GM23338 (cell line): ENCODE measurements around the gene ZDHHC1. TPM values are rescaled to one million over a fixed set of nuclear protein-coding genes. Genes with fewer than 3 reads are reported as not detected.

Source experiments
- CREB1 ChIP-seq: fragments of 250-450 bp; sonication (Bioruptor Pico); IDR thresholded peaks from 2 replicates; pipeline ENCODE4 v1.5.0; 2020; ENCODE audit warnings: low read depth, mild to moderate bottlenecking, moderate library complexity
- CTCF ChIP-seq, 2 experiments: fragments of 200-600 bp in 1 of 2; sonication (generic) in 1 of 2; conservative IDR thresholded peaks; 2 replicates each; pipeline versions ENCODE4 v1.5.1 to v1.6.1; 2016 to 2017; ENCODE audit warnings: antibody characterized with exemption in 2 of 2, low read depth in 2 of 2, mild to moderate bottlenecking in 2 of 2, moderate library complexity in 1 of 2
- ETS1 ChIP-seq: IDR thresholded peaks from 2 replicates; pipeline ENCODE4 v1.6.1; 2016; ENCODE audit warnings: antibody characterized with exemption
- EZH2 ChIP-seq: fragments of 200-600 bp; sonication (generic); IDR thresholded peaks from one replicate; pipeline ENCODE4 v1.8.0; 2017; ENCODE audit warnings: antibody characterized with exemption, mild to moderate bottlenecking, low read depth; ENCODE audit not compliant: unreplicated experiment
- JUNB ChIP-seq: IDR thresholded peaks from one replicate; pipeline ENCODE4 v1.6.1; 2016; ENCODE audit warnings: antibody characterized with exemption; ENCODE audit not compliant: unreplicated experiment
- NANOG ChIP-seq: IDR thresholded peaks from 2 replicates; pipeline ENCODE4 v1.6.1; 2016; ENCODE audit warnings: antibody characterized with exemption, borderline replicate concordance
- POLR2AphosphoS5 ChIP-seq: IDR thresholded peaks from 2 replicates; pipeline ENCODE4 v1.6.1; 2016; ENCODE audit warnings: antibody characterized with exemption, low read depth
- REST ChIP-seq: IDR thresholded peaks from one replicate; pipeline ENCODE4 v1.6.1; 2018; ENCODE audit warnings: antibody characterized with exemption; ENCODE audit not compliant: unreplicated experiment
- ZNF114 ChIP-seq: fragments of 250-450 bp; sonication (Bioruptor Pico); IDR thresholded peaks from 2 replicates; pipeline ENCODE4 v1.5.0; 2020; ENCODE audit warnings: mild to moderate bottlenecking, moderate library complexity
- ZNF331 ChIP-seq: fragments of 250-450 bp; sonication (Bioruptor Pico); IDR thresholded peaks from 2 replicates; pipeline ENCODE4 v1.5.0; 2020; ENCODE audit warnings: low read depth, mild to moderate bottlenecking, moderate library complexity
- ZNF462 ChIP-seq: fragments of 250-450 bp; sonication (Bioruptor Pico); IDR thresholded peaks from 2 replicates; pipeline ENCODE4 v1.5.0; 2020; ENCODE audit warnings: mild to moderate bottlenecking, moderate library complexity
- polyA plus RNA-seq: library from polyadenylated mRNA; unstranded; fragments of >200 nt; fragmentation: Nextera tagmentation; extraction: Ambion mirVana; gene quantifications from 2 replicates; pipeline ENCODE4 v1.2.1, GENCODE V29; 2016
- total RNA-seq: library from RNA; depleted of rRNA; stranded (reverse); fragments of >200 nt; shearing (Covaris generic); gene quantifications from 2 replicates; pipeline ENCODE4 v1.2.3, GENCODE V29; 2014

The ZDHHC1 gene
- total and polyA plus RNA-seq, 2 experiments from 2014 or later, result 1.4 to 2.7 TPM

- TF ChIP-seq ZNF462 (CRISPR knock-in tag) (no peak), CREB1 (no peak), JUNB (no peak), REST (no peak), CTCF (conservative IDR thresholded peaks at IDR 0.05; ENCODE audit: low read depth in 2 of 2) (no peak), ETS1 (no peak), NANOG (no peak), ZNF331 (CRISPR knock-in tag) (no peak), POLR2AphosphoS5 (no peak), ZNF114 (CRISPR knock-in tag) (no peak), EZH2 (no peak)
These were observed 21.2 kb upstream of the ZDHHC1 start (continued) for GRCh38 chr16:67437513-67437912.
